Ishikawa (cell line): ENCODE results near the gene LUZP2.

Experiments
- CEBPB ChIP-seq: IDR thresholded peaks from 2 replicates; pipeline ENCODE4 v1.6.1; 2012
- CREB1 ChIP-seq: IDR thresholded peaks from 2 replicates; pipeline ENCODE4 v1.6.1; 2012; ENCODE audit warnings: low read depth
- EGR1 ChIP-seq: IDR thresholded peaks from 2 replicates; pipeline ENCODE4 v1.6.1; 2012
- EP300 ChIP-seq: IDR thresholded peaks from 2 replicates; pipeline ENCODE4 v1.6.1; 2012; ENCODE audit warnings: borderline replicate concordance
- FOXM1 ChIP-seq: IDR thresholded peaks from 2 replicates; pipeline ENCODE4 v1.6.1; 2012; ENCODE audit warnings: low read depth, borderline replicate concordance
- NFIC ChIP-seq: IDR thresholded peaks from 2 replicates; pipeline ENCODE4 v1.6.1; 2012
- RAD21 ChIP-seq: IDR thresholded peaks from 2 replicates; pipeline ENCODE4 v1.6.1; 2012; ENCODE audit warnings: low read depth
- REST ChIP-seq: IDR thresholded peaks from 2 replicates; pipeline ENCODE4 v1.6.1; 2012; ENCODE audit warnings: low read depth, mild to moderate bottlenecking
- TAF1 ChIP-seq: IDR thresholded peaks from 2 replicates; pipeline ENCODE4 v1.6.1; 2012; ENCODE audit warnings: low read depth, mild to moderate bottlenecking
- TEAD4 ChIP-seq: IDR thresholded peaks from 2 replicates; pipeline ENCODE4 v1.6.1; 2012
- YY1 ChIP-seq: IDR thresholded peaks from 2 replicates; pipeline ENCODE4 v1.6.1; 2012; ENCODE audit warnings: low read depth
- TF ChIP-seq, protein P1 (sequence below): IDR thresholded peaks from 2 replicates; pipeline ENCODE4 v1.6.1; 2012

DNA sequence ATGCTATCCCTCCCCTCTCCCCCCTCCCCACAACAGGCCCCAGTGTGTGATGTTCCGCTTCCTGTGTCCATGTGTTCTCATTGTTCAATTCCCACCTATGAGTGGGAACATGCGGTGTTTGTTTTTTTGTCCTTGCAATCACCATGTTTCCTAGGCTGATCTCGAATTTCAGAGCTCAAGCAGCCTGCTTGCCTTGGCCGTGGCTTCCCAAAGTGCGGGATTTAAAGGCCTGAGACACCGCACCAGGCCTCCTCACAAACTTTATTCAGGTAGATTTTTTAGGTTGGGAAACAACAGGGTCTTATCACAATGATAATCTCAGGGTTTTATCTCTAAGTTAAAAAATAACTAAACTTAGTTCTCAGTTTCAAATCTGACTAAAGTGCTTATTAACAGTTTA is 125.4 kb downstream of the LUZP2 start:
- no peak for TF ChIP-seq TEAD4
- no peak for TF ChIP-seq REST
- TF ChIP-seq EP300, result no peak
- TF ChIP-seq EGR1, result no peak
- no peak for TF ChIP-seq CEBPB
- TF ChIP-seq RAD21, result no peak
- TF ChIP-seq TAF1, result no peak
- no peak for TF ChIP-seq CREB1
- no peak for TF ChIP-seq YY1
- no peak for TF ChIP-seq FOXM1
- TF ChIP-seq, protein P1, sequence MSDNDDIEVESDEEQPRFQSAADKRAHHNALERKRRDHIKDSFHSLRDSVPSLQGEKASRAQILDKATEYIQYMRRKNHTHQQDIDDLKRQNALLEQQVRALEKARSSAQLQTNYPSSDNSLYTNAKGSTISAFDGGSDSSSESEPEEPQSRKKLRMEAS, result no peak
- TF ChIP-seq NFIC, result no peak
